GDM1 (cell line): ENCODE measurements around the gene MCF2L.

ENCODE experiments used
- DNase-seq: peaks from one replicate; lab custom pipeline; 2025; lab: John Stamatoyannopoulos, UW

Gene MCF2L

GRCh38 chr13:112979406-112979902, 10.4 kb downstream of the MCF2L start:
- DNase-seq: no peak

GRCh38 chr13:112980434-112980833, 11.4 kb downstream of the MCF2L start:
- no peak for DNase-seq

GRCh38 chr13:112981451-112981850, 12.4 kb downstream of the MCF2L start:
- no peak for DNase-seq

- DNase-seq: no peak
These were observed 13.4 kb downstream of the MCF2L start for GRCh38 chr13:112982281-112983041.

GRCh38 chr13:112983042-112983305, 14.0 kb downstream of the MCF2L start:
- no peak for DNase-seq

- DNase-seq: no peak
These were observed 14.6 kb downstream of the MCF2L start for GRCh38 chr13:112983428-112984196.

GRCh38 chr13:112984501-112984900, 15.5 kb downstream of the MCF2L start:
- no peak for DNase-seq

GRCh38 chr13:112984954-112985802, 16.2 kb downstream of the MCF2L start:
- DNase-seq: no peak

- no peak for DNase-seq
These were observed 16.9 kb downstream of the MCF2L start for GRCh38 chr13:112985803-112986408.

GRCh38 chr13:112986470-112986869, 17.5 kb downstream of the MCF2L start:
- no peak for DNase-seq

- no peak for DNase-seq
These were observed 18.1 kb downstream of the MCF2L start for GRCh38 chr13:112986946-112987681.

GRCh38 chr13:112987682-112988024, 18.6 kb downstream of the MCF2L start:
- DNase-seq: no peak

GRCh38 chr13:112990783-112991182, 21.8 kb downstream of the MCF2L start:
- DNase-seq: no peak

- no peak for DNase-seq
These were observed 22.6 kb downstream of the MCF2L start for GRCh38 chr13:112991609-112992008.

- DNase-seq: no peak
These were observed 24.1 kb downstream of the MCF2L start for GRCh38 chr13:112992931-112993680.

GRCh38 chr13:112994084-112994780, 25.2 kb downstream of the MCF2L start:
- DNase-seq: no peak

- no peak for DNase-seq
These were observed 25.9 kb downstream of the MCF2L start for GRCh38 chr13:112994781-112995355.

GRCh38 chr13:112995395-112996191, 26.6 kb downstream of the MCF2L start:
- no peak for DNase-seq

GRCh38 chr13:112996671-112997091, 27.7 kb downstream of the MCF2L start:
- no peak for DNase-seq
